Trophoblast cell (in vitro differentiated cells and primary cell): Measurements from ENCODE around the gene FOXF1.

Experiments
- DNase-seq, 2 donors: peaks; one replicate each; pipeline ENCODE4 v3.0.0-alpha.2; 2016
- H2AFZ ChIP-seq: 2 replicates; pipeline ENCODE4 v1.6.1; 2013; ENCODE audit warnings: low read length, moderate library complexity, mild to moderate bottlenecking; ENCODE audit not compliant: insufficient read depth, poor library complexity
- H2AK5ac ChIP-seq: 2 replicates; pipeline ENCODE4 v1.6.1; 2013; ENCODE audit warnings: mild to moderate bottlenecking, low read length
- H2BK120ac ChIP-seq: 2 replicates; pipeline ENCODE4 v1.6.1; 2013; ENCODE audit warnings: low read length, mild to moderate bottlenecking, moderate library complexity; ENCODE audit not compliant: insufficient read depth, poor library complexity
- H2BK12ac ChIP-seq: 2 replicates; pipeline ENCODE4 v1.6.1; 2013; ENCODE audit warnings: mild to moderate bottlenecking, low read length, moderate library complexity
- H2BK5ac ChIP-seq: 2 replicates; pipeline ENCODE4 v1.6.1; 2013; ENCODE audit warnings: low read length, low read depth, moderate library complexity, mild to moderate bottlenecking; ENCODE audit not compliant: poor library complexity
- H3K14ac ChIP-seq: 2 replicates; pipeline ENCODE4 v1.6.1; 2013; ENCODE audit warnings: mild to moderate bottlenecking, low read length
- H3K18ac ChIP-seq: 2 replicates; pipeline ENCODE4 v1.6.1; 2013; ENCODE audit warnings: mild to moderate bottlenecking, low read length
- H3K23ac ChIP-seq: 2 replicates; pipeline ENCODE4 v1.6.1; 2013; ENCODE audit warnings: low read length
- H3K27ac ChIP-seq: 2 replicates; pipeline ENCODE4 v1.5.1; 2013; ENCODE audit warnings: low read depth, mild to moderate bottlenecking, inconsistent platforms, low read length, moderate library complexity
- H3K27me3 ChIP-seq: 2 replicates; pipeline ENCODE4 v1.6.1; 2013; ENCODE audit warnings: inconsistent platforms, mild to moderate bottlenecking, low read length, moderate library complexity; ENCODE audit not compliant: insufficient read depth
- H3K36me3 ChIP-seq, 2 experiments: 1 replicate in 1 of 2; 2 replicates in 1 of 2; pipeline ENCODE4 v1.6.1; 2013; ENCODE audit warnings: low read length in 2 of 2, mild to moderate bottlenecking in 2 of 2, moderate library complexity in 1 of 2; ENCODE audit not compliant: insufficient read depth in 2 of 2, control insufficient read depth in 1 of 2
- H3K4ac ChIP-seq: 2 replicates; pipeline ENCODE4 v1.6.1; 2013; ENCODE audit warnings: low read depth, mild to moderate bottlenecking, low read length, moderate library complexity
- H3K4me1 ChIP-seq, 2 experiments: 1 replicate in 1 of 2; 2 replicates in 1 of 2; pipeline ENCODE4 v1.6.1; 2013; ENCODE audit warnings: low read length in 2 of 2, mild to moderate bottlenecking in 2 of 2, moderate library complexity in 1 of 2; ENCODE audit not compliant: insufficient read depth in 2 of 2, control insufficient read depth in 1 of 2
- H3K4me2 ChIP-seq: 2 replicates; pipeline ENCODE4 v1.6.1; 2013; ENCODE audit warnings: inconsistent platforms, mild to moderate bottlenecking, low read length, moderate library complexity
- H3K4me3 ChIP-seq: 2 replicates; pipeline ENCODE4 v1.5.1; 2013; ENCODE audit warnings: mild to moderate bottlenecking, low read depth, low read length, inconsistent platforms
- H3K79me1 ChIP-seq: one replicate; pipeline ENCODE4 v1.6.1; 2013; ENCODE audit warnings: low read length
- H3K79me2 ChIP-seq: 2 replicates; pipeline ENCODE4 v1.6.1; 2013; ENCODE audit warnings: low read length, mild to moderate bottlenecking; ENCODE audit not compliant: control insufficient read depth, insufficient read depth, poor library complexity
- H3K9ac ChIP-seq: 2 replicates; pipeline ENCODE4 v1.6.1; 2013; ENCODE audit warnings: mild to moderate bottlenecking, low read length
- H3K9me3 ChIP-seq: 2 replicates; pipeline ENCODE4 v1.6.1; 2013; ENCODE audit warnings: low read depth, mild to moderate bottlenecking, control low read depth, inconsistent platforms, low read length; ENCODE audit not compliant: insufficient read depth
- H4K12ac ChIP-seq: 2 replicates; pipeline ENCODE4 v1.6.1; 2013; ENCODE audit warnings: low read depth, mild to moderate bottlenecking, low read length, moderate library complexity
- H4K8ac ChIP-seq: 2 replicates; pipeline ENCODE4 v1.6.1; 2013; ENCODE audit warnings: low read depth, mild to moderate bottlenecking, low read length, moderate library complexity
- H4K91ac ChIP-seq: one replicate; pipeline ENCODE4 v1.6.1; 2013; ENCODE audit warnings: low read depth, mild to moderate bottlenecking, low read length, moderate library complexity
- WGBS: extraction: QIAGEN DNeasy Blood & Tissue Kit; methylation state at CpG from one replicate; pipeline ENCODE4 v1.1.7; 2013; ENCODE audit warnings: missing lambda C conversion rate; ENCODE audit not compliant: insufficient read length, insufficient coverage; ENCODE audit errors: extremely low coverage; 5-methylcytosine and 5-hydroxymethylcytosine counted together

Gene FOXF1

GRCh38 chr16:86499889-86500707, 10.2 kb upstream of the FOXF1 start:
- H3K27ac ChIP-seq, result no peak overlapping the region

DNA sequence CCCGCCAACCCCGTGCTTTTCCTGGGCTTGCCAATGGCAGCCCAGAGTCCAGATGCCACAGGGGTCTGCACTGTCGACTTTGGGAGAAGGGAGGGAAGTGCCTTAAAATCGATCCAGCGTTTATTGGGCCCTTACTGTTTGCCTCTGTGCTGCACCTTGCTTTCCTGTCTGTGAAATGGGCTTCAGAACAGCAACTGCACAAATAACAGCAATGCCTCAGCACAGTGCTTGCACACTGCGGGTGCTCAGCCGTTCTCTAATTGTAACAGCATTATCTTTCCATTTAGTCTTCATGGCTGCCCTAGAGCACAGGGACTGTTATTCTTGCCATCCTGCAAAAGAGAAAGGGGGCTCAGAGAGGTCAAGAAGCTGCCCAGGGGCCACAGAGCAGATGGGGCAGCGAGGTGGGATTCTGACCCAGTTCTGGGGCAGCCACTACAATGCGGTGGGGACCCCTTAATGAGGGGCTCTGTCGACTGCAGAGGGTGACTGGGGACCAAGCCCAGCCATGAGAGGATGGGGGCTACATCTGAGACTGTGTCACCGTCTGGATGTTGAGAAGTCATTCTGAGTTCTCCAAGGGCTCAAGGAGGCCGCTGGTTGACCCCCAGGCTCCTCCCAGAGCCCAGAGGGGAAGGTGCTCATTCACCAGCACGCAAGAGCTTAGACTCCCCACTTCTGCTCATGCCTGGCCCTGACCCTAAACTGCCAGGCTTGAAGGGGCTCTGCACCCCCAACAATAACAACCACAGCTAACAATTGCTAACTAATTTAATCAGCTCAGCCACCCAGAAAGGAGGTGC, 9.4 kb upstream of the FOXF1 start:
- Histone ChIP-seq H3K79me1 (no peaks in the 10 kb centered on the region), H3K4me1 (no peaks in the 10 kb centered on the region), H2BK120ac (no peak overlapping the region), H2BK5ac (no peak overlapping the region), H3K27ac (no peak overlapping the region), H3K14ac (no peak overlapping the region), H3K79me2 (no peaks in the 10 kb centered on the region), H3K9me3 (peaks cover 14% of the 10 kb centered on the region), H4K12ac (no peak overlapping the region), H3K27me3 (peaks cover 93% of the 10 kb centered on the region), H3K18ac (no peak overlapping the region), H3K4me3 (no peak overlapping the region), H2AFZ (no peak overlapping the region), H4K91ac (no peak overlapping the region), H3K9ac (no peak overlapping the region), H3K23ac (no peak overlapping the region), H3K4me2 (no peak overlapping the region), H2AK5ac (no peak overlapping the region), H3K36me3 (no peaks in the 10 kb centered on the region), H4K8ac (no peak overlapping the region), H3K4ac (no peak overlapping the region), H2BK12ac (no peak overlapping the region)
- DNase-seq, result no peak
- WGBS, result no CpG with 5 or more reads among the region's 13 CpGs

More at GRCh38 chr16:86499889-86500707, 10.2 kb upstream of the FOXF1 start:
- Histone ChIP-seq H3K36me3 (no peaks in the 10 kb centered on the region), H3K4me2 (no peak overlapping the region), H3K18ac (no peak overlapping the region), H3K4me1 (no peaks in the 10 kb centered on the region), H4K91ac (no peak overlapping the region), H3K9me3 (peaks cover 14% of the 10 kb centered on the region), H2BK120ac (no peak overlapping the region), H3K79me1 (no peaks in the 10 kb centered on the region), H2BK12ac (no peak overlapping the region), H2AK5ac (no peak overlapping the region), H3K14ac (no peak overlapping the region), H3K27me3 (peaks cover 93% of the 10 kb centered on the region), H2AFZ (no peak overlapping the region), H3K9ac (no peak overlapping the region), H3K23ac (no peak overlapping the region), H2BK5ac (no peak overlapping the region), H3K79me2 (no peaks in the 10 kb centered on the region), H3K4ac (no peak overlapping the region), H4K12ac (no peak overlapping the region), H3K4me3 (no peak overlapping the region), H4K8ac (no peak overlapping the region)
- WGBS, result no CpG with 5 or more reads among the region's 16 CpGs
- no peak for DNase-seq

DNA sequence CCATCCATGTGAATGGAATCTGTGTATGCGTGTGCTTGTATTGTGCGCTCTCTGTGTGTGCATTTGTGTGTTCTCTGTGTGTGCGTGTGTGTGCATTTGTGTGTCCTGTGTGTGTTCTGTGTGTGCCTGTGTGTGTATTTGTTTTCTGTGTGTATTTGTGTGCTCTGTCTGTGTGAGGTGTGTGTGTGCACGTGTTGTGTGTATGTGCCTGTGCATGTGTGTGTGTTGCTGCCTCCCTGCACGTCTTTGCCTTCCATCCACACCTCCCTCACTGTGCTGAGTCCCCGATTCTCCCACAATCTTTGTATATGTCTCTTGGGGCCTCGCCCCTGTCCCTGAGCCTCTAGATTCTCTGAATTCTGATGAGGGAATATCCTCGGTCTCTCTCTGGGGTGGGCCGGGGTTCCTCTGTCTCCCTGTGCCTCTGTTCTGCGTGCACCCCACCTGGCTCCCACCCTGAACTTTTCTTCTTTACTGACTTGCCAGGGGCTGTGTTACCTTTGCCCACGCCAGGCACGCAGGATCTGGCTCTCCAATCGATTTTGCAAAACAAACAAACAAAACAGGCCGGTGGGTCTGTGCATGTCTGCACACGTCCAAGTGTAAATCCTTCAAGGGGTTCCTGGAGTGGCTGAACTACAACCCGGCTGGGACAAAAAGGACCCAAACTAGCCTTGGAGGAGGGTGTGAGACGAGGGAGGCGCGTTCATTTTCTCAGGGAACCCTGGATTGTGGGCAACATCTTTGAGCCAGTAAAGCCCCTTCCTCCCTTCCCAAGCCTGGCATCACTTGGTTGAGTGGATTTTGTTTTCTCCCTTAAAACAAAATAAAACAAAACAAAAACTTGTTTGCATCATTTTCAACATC, 8.1 kb upstream of the FOXF1 start:
- H3K36me3 ChIP-seq, result no peaks in the 10 kb centered on the region
- H3K9ac ChIP-seq, result no peak overlapping the region
- WGBS, result no CpG with 5 or more reads among the region's 19 CpGs
- no peak overlapping the region for H3K4me3 ChIP-seq
- no peak overlapping the region for H4K8ac ChIP-seq
- H3K79me1 ChIP-seq, result no peaks in the 10 kb centered on the region
- H2AK5ac ChIP-seq, result no peak overlapping the region
- no peak overlapping the region for H2BK5ac ChIP-seq
- H3K27me3 ChIP-seq, result peaks cover 94% of the 10 kb centered on the region
- no peak overlapping the region for H2BK120ac ChIP-seq
- H3K4me2 ChIP-seq, result no peak overlapping the region
- DNase-seq, result no peak
- no peak overlapping the region for H4K91ac ChIP-seq
- H2AFZ ChIP-seq, result no peak overlapping the region
- H3K79me2 ChIP-seq, result no peaks in the 10 kb centered on the region
- no peak overlapping the region for H3K27ac ChIP-seq
- no peak overlapping the region for H4K12ac ChIP-seq
- H3K23ac ChIP-seq, result no peak overlapping the region
- H3K4ac ChIP-seq, result no peak overlapping the region
- H3K14ac ChIP-seq, result no peak overlapping the region
- no peak overlapping the region for H3K18ac ChIP-seq
- no peak overlapping the region for H2BK12ac ChIP-seq
- H3K9me3 ChIP-seq, result peaks cover 14% of the 10 kb centered on the region
- no peaks in the 10 kb centered on the region for H3K4me1 ChIP-seq
